Measurements from ENCODE around the gene MED27. TPM values are rescaled to one million over a fixed set of nuclear protein-coding genes. Genes with fewer than 3 reads are reported as not detected.

The MED27 gene
- total and polyA plus RNA-seq, 10 of the 15 experiments (the other 5 are each of a cell fraction or from before 2014, with no cell fraction given) = 20.3 to 50.3 (median 35.5) TPM

GRCh38 chr9:131843989-131844744, 235.5 kb downstream of the MED27 start (continued):
- no peak for TF ChIP-seq ZNF24 (IDR thresholded peaks at IDR 0.05)
- no peak for TF ChIP-seq MAX (IDR thresholded peaks at IDR 0.05; ENCODE audit: low read depth, low read length)
- TF ChIP-seq SIX5 (IDR thresholded peaks at IDR 0.05; ENCODE audit: low read depth, low read length, severe bottlenecking) = no peak
- TF ChIP-seq MEF2A (IDR thresholded peaks at IDR 0.05; ENCODE audit: insufficient read depth, low read depth, low read length) = no peak

DNA sequence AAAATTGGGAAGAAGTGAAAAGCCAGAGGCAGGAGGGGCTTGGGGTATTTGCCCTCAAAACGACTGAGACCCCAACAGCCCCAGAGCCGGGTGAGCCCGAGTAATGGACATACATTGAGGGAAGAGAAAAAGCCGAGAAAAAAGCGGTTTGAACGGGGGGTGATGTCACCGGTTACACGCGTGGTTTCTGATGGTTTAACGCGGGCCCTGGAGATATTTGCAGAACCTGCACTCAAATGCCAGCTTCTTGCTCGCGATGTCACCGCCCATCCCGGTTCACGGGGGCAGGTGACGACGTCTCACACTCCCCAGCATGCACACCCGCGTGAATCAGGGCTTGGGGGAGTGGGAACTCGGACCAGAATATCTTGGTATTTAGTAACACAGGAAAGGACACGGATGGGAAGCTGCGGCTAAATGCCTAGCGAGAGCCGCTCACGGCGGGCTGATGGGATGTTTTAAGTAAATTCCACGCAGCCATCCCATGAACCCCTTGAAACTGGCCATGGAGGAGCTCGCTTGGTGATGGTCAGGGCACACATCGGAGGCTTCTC, 237.8 kb downstream of the MED27 start:
- no peaks in the 10 kb centered on the region for H3K36me3 ChIP-seq (ENCODE audit: control insufficient read depth in 2 of 2, insufficient read depth in 2 of 2, low read length in 1 of 2)
- FAIRE-seq (no peak), ATAC-seq (no peak), DNase-seq (ENCODE audit: low read depth, low spot score) (no peak)
- ChIA-PET SMC1A (ENCODE audit: uncharacterized antibody, unreplicated experiment) (no interaction called here), POLR2A (no interaction called here), CTCF (no interaction called here), RAD21 (ENCODE audit: unreplicated experiment) (no interaction called here)
- H3K79me2 ChIP-seq (ENCODE audit: control insufficient read depth, insufficient read depth, low read length) = no peaks in the 10 kb centered on the region
- no peak overlapping the region for H3K27ac ChIP-seq (ENCODE audit: control insufficient read depth, insufficient read depth)
- H3K27me3 ChIP-seq (replicated peaks in 1 of 2; ENCODE audit: control insufficient read depth in 2 of 2, insufficient read depth in 2 of 2, low read length in 1 of 2) = no peaks in the 10 kb centered on the region; a peak in 1 of 4 replicates
- in situ Hi-C loops (cut with MboI) (no loop called here), intact Hi-C loops (cut with micrococcal nuclease; ENCODE audit: unreplicated experiment) (no loop called here)
- no peaks in the 10 kb centered on the region for H3K4me1 ChIP-seq (ENCODE audit: control insufficient read depth, insufficient read depth, low read length)
- H4K20me1 ChIP-seq (ENCODE audit: control insufficient read depth, insufficient read depth) = no peaks in the 10 kb centered on the region
- no peak overlapping the region for H2AFZ ChIP-seq (ENCODE audit: control insufficient read depth, low read depth, low read length)
- WGBS (ENCODE audit: insufficient coverage, insufficient replicate concordance, low lambda C conversion rate, missing lambda C conversion rate) = 67% methylated on average over 29 of the region's 30 CpGs
- H3K9me3 ChIP-seq (replicated peaks; ENCODE audit: control insufficient read depth, insufficient read depth, low read length) = no peaks in the 10 kb centered on the region
- no peak overlapping the region for H3K4me3 ChIP-seq
- no peak for TF ChIP-seq YBX1 (IDR thresholded peaks at IDR 0.05)
- TF ChIP-seq EGR1 (IDR thresholded peaks at IDR 0.05; ENCODE audit: borderline replicate concordance in 1 of 2, low read depth in 2 of 2, low read length in 2 of 2) = no peak
- TF ChIP-seq NBN (IDR thresholded peaks at IDR 0.05) = no peak
- no peak for TF ChIP-seq HDAC2 (IDR thresholded peaks at IDR 0.05)
- TF ChIP-seq CEBPB (IDR thresholded peaks at IDR 0.05; ENCODE audit: borderline replicate concordance in 1 of 2, low read depth in 2 of 2, low read length in 2 of 2) = no peak
- TF ChIP-seq POU2F2 (IDR thresholded peaks at IDR 0.05; ENCODE audit: borderline replicate concordance, low read depth, low read length) = no peak
- no peak for TF ChIP-seq MEF2A (IDR thresholded peaks at IDR 0.05; ENCODE audit: insufficient read depth, low read depth, low read length)
- no TSS peak for BruUV-seq (replicated peaks)
- no peak overlapping the region for H3K4me2 ChIP-seq (ENCODE audit: control insufficient read depth, insufficient read depth)
- H3K9ac ChIP-seq (ENCODE audit: control insufficient read depth, insufficient read depth, low read length) = no peak overlapping the region
